ENCODE data around the gene ATP6AP1.

GRCh38 chrX:154473683-154474082, 45.2 kb downstream of the ATP6AP1 start:
- TF ChIP-seq CTCF (IDR thresholded peaks at IDR 0.05) (no peak), POLR2A (IDR thresholded peaks at IDR 0.05) (no peak)
